WTC11 (cell line): ENCODE measurements around the gene TNP2. TPM values are rescaled to one million over a fixed set of nuclear protein-coding genes. Genes with fewer than 3 reads are reported as not detected.

Source experiments
- ATAC-seq: fragments of 200-7000 bp; cut with Tn5 transposase; 2 replicates; pipeline ENCODE4 v1.10.0; 2021; ENCODE audit warnings: mild to moderate bottlenecking, moderate library complexity
- CTCF ChIA-PET: fragments of 300-600 bp; sonication (Branson Sonifier 250); formaldehyde crosslinking; loops from one replicate; lab custom pipeline; 2021; ENCODE audit warnings: antibody characterized with exemption; lab: Charles Lee
- POLR2A ChIA-PET: fragments of 350-600 bp; sonication (Branson Sonifier 250); formaldehyde crosslinking; loops from one replicate; lab custom pipeline; 2021; ENCODE audit warnings: antibody characterized with exemption; lab: Charles Lee
- DNase-seq: peaks from one replicate; pipeline ENCODE4 v3.0.0; 2021; ENCODE audit warnings: low spot score
- H3K27ac Mint-ChIP-seq: 2 replicates; pipeline ENCODE4 v1.8.0; 2021; ENCODE audit warnings: mixed read lengths
- H3K27me3 Mint-ChIP-seq: 2 replicates; pipeline ENCODE4 v1.8.0; 2021; ENCODE audit warnings: low read depth, mild to moderate bottlenecking, moderate library complexity, mixed read lengths
- H3K36me3 Mint-ChIP-seq: 2 replicates; pipeline ENCODE4 v1.8.0; 2021; ENCODE audit warnings: mixed read lengths
- H3K4me1 Mint-ChIP-seq: 2 replicates; pipeline ENCODE4 v1.8.0; 2022; ENCODE audit warnings: mixed read lengths
- H3K4me3 Mint-ChIP-seq: 2 replicates; pipeline ENCODE4 v1.8.0; 2021; ENCODE audit warnings: mild to moderate bottlenecking, moderate library complexity, mixed read lengths
- H3K9me3 Mint-ChIP-seq: 2 replicates; pipeline ENCODE4 v1.8.0; 2021; ENCODE audit warnings: mixed read lengths
- CREM ChIP-seq: sonication (generic); formaldehyde crosslinking; IDR thresholded peaks from 2 replicates; pipeline ENCODE4 v1.8.1; 2022; ENCODE audit warnings: mild to moderate bottlenecking, missing genetic modification reagents, moderate library complexity
- ESRRA ChIP-seq: sonication (generic); formaldehyde crosslinking; IDR thresholded peaks from 2 replicates; pipeline ENCODE4 v1.8.1; 2022; ENCODE audit warnings: mild to moderate bottlenecking, missing genetic modification reagents, borderline replicate concordance
- FOXJ3 ChIP-seq: sonication (generic); formaldehyde crosslinking; IDR thresholded peaks from 2 replicates; pipeline ENCODE4 v1.9.0; 2021; ENCODE audit warnings: missing genetic modification reagents, mild to moderate bottlenecking, borderline replicate concordance
- IRF2 ChIP-seq: sonication (generic); formaldehyde crosslinking; IDR thresholded peaks from 2 replicates; pipeline ENCODE4 v1.8.0; 2022; ENCODE audit warnings: low read depth, missing genetic modification reagents, borderline replicate concordance
- JUN ChIP-seq: sonication (generic); formaldehyde crosslinking; IDR thresholded peaks from 2 replicates; pipeline ENCODE4 v1.8.0; 2023; ENCODE audit warnings: mild to moderate bottlenecking, missing genetic modification reagents
- MXD4 ChIP-seq: fragments of 250-450 bp; sonication (Bioruptor Pico); IDR thresholded peaks from 2 replicates; pipeline ENCODE4 v1.8.0; 2021; ENCODE audit warnings: mild to moderate bottlenecking, moderate library complexity, borderline replicate concordance
- SMAD3 ChIP-seq: sonication (generic); formaldehyde crosslinking; IDR thresholded peaks from 2 replicates; pipeline ENCODE4 v1.8.0; 2022; ENCODE audit warnings: missing genetic modification reagents, mild to moderate bottlenecking, borderline replicate concordance
- TEAD1 ChIP-seq: sonication (generic); formaldehyde crosslinking; IDR thresholded peaks from 2 replicates; pipeline ENCODE4 v1.8.0; 2022; ENCODE audit warnings: mild to moderate bottlenecking, missing genetic modification reagents
- ZNF121 ChIP-seq: sonication (generic); formaldehyde crosslinking; IDR thresholded peaks from 2 replicates; pipeline ENCODE4 v1.8.0; 2023; ENCODE audit warnings: missing genetic modification reagents
- ZNF232 ChIP-seq: sonication (generic); formaldehyde crosslinking; IDR thresholded peaks from 2 replicates; pipeline ENCODE4 v1.8.0; 2022; ENCODE audit warnings: mild to moderate bottlenecking, missing genetic modification reagents
- total RNA-seq: library from RNA; stranded (reverse); gene quantifications from 3 replicates; pipeline ENCODE4 v1.2.3, GENCODE V29; 2021
- TF ChIP-seq, protein P1 (sequence below): sonication (generic); formaldehyde crosslinking; IDR thresholded peaks from 2 replicates; pipeline ENCODE4 v1.8.1; 2023; ENCODE audit warnings: mild to moderate bottlenecking, missing genetic modification reagents
- TF ChIP-seq, protein P2 (sequence below): sonication (generic); formaldehyde crosslinking; IDR thresholded peaks from 2 replicates; pipeline ENCODE4 v1.8.1; 2022; ENCODE audit warnings: missing genetic modification reagents, borderline replicate concordance
- TF ChIP-seq, protein P3 (sequence below): sonication (generic); formaldehyde crosslinking; IDR thresholded peaks from 2 replicates; pipeline ENCODE4 v1.8.0; 2023; ENCODE audit warnings: mild to moderate bottlenecking, missing genetic modification reagents

The TNP2 gene
- total RNA-seq, 1 experiment from 2014 or later = not detected

DNA sequence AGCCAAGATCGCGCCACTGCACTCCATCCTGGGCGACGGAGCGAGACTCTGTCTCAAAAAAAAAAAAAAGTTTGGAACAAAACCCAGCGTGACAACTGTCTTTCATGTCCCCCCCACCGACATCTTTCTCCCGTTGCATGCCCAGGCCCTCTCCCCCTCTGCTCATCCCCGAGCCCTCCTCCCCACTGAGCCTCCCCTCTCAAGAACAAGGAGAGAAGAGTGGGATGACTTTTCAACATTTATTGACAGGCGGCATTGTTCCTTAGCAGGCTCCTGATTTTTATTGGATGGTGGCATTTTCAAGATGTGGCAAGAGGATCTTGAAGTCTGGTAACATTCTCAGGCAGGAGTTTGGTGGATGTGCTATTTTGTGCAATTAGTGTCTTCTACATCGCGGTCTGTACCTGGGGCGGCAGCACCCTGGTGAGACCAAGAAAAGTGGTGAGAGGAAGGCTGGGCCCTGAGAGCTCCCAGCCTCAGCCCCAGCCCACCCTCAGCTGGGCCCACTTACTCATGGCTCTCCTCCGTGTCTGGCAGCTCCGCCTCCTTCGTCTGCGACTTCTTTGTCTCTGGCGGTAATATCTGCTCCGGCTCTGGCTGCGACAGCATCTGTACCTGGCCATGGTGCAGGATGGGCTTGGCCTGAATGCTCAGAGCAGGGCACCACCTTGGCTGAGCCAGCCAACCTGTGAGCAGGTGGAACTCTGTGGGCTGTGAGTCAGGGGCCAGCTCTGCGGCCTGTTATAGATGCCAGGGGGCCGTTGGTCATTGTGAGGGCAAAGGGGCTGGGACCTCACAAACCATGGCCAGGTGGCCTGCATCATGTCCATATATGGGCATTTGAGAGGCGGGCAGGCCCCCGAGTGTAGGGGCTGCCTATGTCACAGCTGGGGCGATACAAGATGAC is 11.7 kb upstream of the TNP2 start, which contains the start of gene PRM1 (continued):
- TF ChIP-seq, protein P1, sequence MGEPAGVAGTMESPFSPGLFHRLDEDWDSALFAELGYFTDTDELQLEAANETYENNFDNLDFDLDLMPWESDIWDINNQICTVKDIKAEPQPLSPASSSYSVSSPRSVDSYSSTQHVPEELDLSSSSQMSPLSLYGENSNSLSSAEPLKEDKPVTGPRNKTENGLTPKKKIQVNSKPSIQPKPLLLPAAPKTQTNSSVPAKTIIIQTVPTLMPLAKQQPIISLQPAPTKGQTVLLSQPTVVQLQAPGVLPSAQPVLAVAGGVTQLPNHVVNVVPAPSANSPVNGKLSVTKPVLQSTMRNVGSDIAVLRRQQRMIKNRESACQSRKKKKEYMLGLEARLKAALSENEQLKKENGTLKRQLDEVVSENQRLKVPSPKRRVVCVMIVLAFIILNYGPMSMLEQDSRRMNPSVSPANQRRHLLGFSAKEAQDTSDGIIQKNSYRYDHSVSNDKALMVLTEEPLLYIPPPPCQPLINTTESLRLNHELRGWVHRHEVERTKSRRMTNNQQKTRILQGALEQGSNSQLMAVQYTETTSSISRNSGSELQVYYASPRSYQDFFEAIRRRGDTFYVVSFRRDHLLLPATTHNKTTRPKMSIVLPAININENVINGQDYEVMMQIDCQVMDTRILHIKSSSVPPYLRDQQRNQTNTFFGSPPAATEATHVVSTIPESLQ (CRISPR knock-in tag) = no peak
- TF ChIP-seq CREM (CRISPR knock-in tag) (no peak), JUN (CRISPR knock-in tag) (no peak), ZNF232 (CRISPR knock-in tag) (no peak), ZNF121 (CRISPR knock-in tag) (no peak), ESRRA (CRISPR knock-in tag) (no peak), IRF2 (CRISPR knock-in tag) (no peak)
- TF ChIP-seq, protein P2, sequence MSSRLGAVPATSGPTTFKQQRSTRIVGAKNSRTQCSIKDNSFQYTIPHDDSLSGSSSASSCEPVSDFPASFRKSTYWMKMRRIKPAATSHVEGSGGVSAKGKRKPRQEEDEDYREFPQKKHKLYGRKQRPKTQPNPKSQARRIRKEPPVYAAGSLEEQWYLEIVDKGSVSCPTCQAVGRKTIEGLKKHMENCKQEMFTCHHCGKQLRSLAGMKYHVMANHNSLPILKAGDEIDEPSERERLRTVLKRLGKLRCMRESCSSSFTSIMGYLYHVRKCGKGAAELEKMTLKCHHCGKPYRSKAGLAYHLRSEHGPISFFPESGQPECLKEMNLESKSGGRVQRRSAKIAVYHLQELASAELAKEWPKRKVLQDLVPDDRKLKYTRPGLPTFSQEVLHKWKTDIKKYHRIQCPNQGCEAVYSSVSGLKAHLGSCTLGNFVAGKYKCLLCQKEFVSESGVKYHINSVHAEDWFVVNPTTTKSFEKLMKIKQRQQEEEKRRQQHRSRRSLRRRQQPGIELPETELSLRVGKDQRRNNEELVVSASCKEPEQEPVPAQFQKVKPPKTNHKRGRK (CRISPR knock-in tag) = no peak
- TF ChIP-seq, protein P3, sequence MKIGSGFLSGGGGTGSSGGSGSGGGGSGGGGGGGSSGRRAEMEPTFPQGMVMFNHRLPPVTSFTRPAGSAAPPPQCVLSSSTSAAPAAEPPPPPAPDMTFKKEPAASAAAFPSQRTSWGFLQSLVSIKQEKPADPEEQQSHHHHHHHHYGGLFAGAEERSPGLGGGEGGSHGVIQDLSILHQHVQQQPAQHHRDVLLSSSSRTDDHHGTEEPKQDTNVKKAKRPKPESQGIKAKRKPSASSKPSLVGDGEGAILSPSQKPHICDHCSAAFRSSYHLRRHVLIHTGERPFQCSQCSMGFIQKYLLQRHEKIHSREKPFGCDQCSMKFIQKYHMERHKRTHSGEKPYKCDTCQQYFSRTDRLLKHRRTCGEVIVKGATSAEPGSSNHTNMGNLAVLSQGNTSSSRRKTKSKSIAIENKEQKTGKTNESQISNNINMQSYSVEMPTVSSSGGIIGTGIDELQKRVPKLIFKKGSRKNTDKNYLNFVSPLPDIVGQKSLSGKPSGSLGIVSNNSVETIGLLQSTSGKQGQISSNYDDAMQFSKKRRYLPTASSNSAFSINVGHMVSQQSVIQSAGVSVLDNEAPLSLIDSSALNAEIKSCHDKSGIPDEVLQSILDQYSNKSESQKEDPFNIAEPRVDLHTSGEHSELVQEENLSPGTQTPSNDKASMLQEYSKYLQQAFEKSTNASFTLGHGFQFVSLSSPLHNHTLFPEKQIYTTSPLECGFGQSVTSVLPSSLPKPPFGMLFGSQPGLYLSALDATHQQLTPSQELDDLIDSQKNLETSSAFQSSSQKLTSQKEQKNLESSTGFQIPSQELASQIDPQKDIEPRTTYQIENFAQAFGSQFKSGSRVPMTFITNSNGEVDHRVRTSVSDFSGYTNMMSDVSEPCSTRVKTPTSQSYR (CRISPR knock-in tag) = no peak
- TF ChIP-seq, all 79 proteins: peak for 0

DNA sequence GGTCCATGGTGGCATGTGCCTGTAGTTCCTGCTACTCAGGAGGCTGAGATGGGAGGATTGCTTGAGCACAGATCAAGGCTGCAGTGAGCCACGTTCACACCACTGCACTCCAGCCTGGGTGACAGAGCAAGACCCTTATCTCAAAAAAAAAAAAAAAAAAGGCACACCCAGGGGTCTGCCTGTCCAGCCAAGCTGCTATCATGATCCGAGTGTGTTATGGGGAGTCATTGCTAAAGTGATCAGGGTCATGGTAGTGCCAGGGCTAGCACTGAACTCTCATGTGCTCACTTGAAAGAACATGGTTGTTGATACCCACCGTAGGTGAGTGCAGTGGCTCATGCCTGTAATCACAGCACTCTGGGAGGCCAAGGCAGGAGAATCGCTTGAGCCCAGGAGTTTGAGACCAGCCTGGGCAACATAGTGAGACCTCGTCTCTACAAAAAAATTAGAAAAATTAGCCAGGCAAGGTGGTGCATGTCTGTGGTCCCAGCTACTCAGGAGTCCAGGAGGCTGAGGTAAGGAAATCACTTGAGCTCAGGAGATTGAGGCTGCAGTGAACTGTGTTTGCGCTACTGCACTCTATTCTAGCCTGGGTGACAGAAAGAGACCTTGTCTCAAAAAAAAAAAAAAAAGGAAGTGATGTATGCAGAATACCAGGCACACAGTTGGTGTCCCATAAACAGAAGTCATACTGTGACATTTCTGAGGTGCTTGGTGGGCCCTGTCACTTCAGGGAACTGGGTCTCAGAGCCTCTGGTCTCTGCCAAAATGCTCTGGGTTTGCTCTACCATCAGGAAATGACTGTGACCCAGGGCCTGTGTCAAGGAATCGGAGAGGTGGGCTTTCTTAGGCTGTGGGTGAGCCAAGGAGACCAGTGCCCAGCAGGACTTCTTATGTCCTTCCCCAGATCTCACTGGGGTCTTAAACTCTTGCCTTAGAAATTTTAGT is 9.8 kb upstream of the TNP2 start:
- Mint-ChIP-seq H3K9me3 (peaks cover 8% of the 10 kb centered on the region), H3K27ac (no peak overlapping the region), H3K4me3 (no peak overlapping the region), H3K4me1 (peaks cover 8% of the 10 kb centered on the region), H3K36me3 (no peaks in the 10 kb centered on the region), H3K27me3 (no peaks in the 10 kb centered on the region; the same call in 1 of the 2 replicates)
- no peak for ATAC-seq
- POLR2A ChIA-PET = interaction anchor here (0.6 kb wide), 1 partner anchor 36 kb away, joined by 3 read pairs; no protein-coding TSS in a partner anchor
- DNase-seq = no peak
- TF ChIP-seq FOXJ3 (CRISPR knock-in tag) = no peak
- TF ChIP-seq ZNF121 (CRISPR knock-in tag) = no peak
- TF ChIP-seq MXD4 (CRISPR knock-in tag) = no peak
- TF ChIP-seq TEAD1 (CRISPR knock-in tag) = no peak
- TF ChIP-seq SMAD3 (CRISPR knock-in tag) = no peak
- CTCF ChIA-PET = interaction anchor here (1.0 to 3.5 kb wide), 3 partner anchors 23 to 93 kb away, joined by 3 to 14 read pairs (median 4); partner anchors contain the start of gene SOCS1
